ENCODE data around the gene PTGER3.

GRCh38 chr1:71041806-71042205, 5.8 kb downstream of the PTGER3 start:
- TF ChIP-seq EP300 (IDR thresholded peaks at IDR 0.05) = no peak
- no peak for TF ChIP-seq POLR2AphosphoS5 (IDR thresholded peaks at IDR 0.05)
- TF ChIP-seq CTCF (IDR thresholded peaks at IDR 0.05) = no peak
